NCI-H2029 (cell line): ENCODE results near the gene PPIB.

ENCODE experiments used
- DNase-seq: peaks from one replicate; lab custom pipeline; 2025; lab: John Stamatoyannopoulos, UW

Gene PPIB

GRCh38 chr15:64107337-64107736, 55.5 kb downstream of the PPIB start:
- DNase-seq, result no peak
